ENCODE results near the gene CCDC141.

Gene CCDC141

GRCh38 chr2:178865146-178865936, 184.6 kb downstream of the CCDC141 start:
- no peak for DNase-seq (ENCODE audit: low spot score)

DNA sequence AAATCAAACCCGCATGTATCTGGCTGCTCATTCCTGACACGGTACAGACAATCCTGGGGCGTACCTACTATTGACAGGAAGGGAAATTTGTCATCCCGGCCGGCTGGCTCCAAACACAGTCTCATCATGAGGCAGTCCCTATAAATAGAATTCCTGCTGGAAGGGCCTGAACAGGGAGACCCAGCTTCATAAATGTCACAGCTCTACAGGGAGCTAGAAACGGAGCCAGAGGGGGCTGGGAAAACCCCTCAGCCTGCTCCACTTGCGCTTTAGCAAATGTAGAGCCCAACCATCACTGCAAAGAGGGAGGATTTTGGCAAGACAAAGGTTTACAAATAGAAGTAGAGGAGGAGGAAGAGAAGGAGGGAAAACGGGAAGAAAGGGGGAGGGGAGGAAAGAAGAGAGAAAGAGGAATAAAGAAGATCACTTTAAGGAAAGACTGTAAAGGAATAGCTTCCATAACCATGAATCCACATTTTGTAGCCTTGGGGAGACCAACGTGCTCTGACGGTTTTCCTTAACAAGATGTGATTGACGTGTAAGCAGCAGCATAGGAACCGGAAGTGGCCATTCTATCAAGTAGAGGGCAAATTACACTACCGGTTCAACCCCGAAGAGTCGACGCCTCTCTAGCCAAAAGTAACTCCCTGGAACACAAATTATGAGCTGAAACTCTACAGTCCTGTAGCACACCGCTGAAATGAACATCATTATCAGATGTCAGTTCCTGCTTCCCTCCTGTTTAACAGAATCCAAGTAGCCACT, 185.9 kb downstream of the CCDC141 start:
- no peak for DNase-seq (ENCODE audit: low spot score)

- no peak for DNase-seq (ENCODE audit: low spot score)
Observed at GRCh38 chr2:178863130-178863855, 186.6 kb downstream of the CCDC141 start.

GRCh38 chr2:178860551-178860950, 189.4 kb downstream of the CCDC141 start:
- no peak for DNase-seq (ENCODE audit: low spot score)

GRCh38 chr2:178859730-178860129, 190.2 kb downstream of the CCDC141 start:
- DNase-seq (ENCODE audit: low spot score), result no peak

DNA sequence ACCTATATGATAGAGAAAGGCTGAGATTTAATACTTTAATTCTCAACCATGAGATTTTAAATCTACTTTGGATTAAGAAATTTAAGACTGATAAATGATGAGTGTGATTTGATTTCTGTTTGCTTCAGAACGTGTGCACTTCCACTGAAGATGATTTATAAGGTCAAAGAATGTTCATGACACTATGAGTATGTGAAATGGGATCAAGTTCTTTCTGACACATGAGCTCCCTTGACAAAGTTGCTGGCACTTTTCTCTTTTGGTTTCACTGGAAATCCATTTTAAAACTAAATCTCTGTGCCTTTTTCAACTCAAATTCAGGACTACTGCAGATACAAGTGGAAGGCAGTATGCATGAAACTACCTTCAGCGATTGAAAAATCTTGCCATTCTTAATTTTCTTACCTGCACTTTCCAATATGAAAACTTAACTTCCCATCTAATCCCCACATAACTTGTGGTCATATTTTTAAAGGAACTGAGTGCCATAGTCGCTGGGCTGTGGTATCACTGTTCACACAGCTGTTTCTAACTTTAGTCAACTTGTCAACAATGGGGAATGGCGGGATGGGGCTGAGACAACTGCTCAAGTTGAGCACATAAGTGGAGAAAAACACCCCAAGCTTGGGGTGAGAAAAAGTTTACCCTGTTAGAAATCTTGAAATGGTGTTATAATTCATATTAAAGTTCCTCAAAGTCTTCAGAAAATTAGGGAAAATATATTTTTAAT, 190.9 kb downstream of the CCDC141 start:
- no peak for DNase-seq (ENCODE audit: low spot score)

- DNase-seq (ENCODE audit: low spot score), result no peak
Observed at GRCh38 chr2:178855151-178855550, 194.8 kb downstream of the CCDC141 start.

DNA sequence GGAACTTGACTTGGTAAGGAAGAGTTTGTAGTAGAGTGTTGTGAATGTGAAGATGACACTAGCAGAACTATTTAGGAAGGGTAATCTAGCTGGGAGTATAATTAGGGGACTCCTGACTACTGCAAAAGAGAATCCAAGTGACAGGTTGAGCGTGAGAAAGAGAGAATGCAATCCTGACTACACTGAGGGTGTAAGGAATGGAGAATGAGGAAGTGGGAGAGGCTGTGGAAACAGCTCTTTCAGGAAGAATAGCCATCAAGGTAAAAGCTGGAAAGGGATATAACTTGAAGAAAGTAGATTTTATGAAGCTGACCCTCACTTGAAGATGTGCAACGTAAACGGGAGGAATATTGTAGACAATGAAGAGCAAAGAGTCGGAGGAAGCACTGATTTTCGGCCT, 201.6 kb downstream of the CCDC141 start:
- no peak for DNase-seq (ENCODE audit: low spot score)

- DNase-seq (ENCODE audit: low spot score), result no peak
Observed at GRCh38 chr2:178846458-178846802, 203.5 kb downstream of the CCDC141 start.

DNA sequence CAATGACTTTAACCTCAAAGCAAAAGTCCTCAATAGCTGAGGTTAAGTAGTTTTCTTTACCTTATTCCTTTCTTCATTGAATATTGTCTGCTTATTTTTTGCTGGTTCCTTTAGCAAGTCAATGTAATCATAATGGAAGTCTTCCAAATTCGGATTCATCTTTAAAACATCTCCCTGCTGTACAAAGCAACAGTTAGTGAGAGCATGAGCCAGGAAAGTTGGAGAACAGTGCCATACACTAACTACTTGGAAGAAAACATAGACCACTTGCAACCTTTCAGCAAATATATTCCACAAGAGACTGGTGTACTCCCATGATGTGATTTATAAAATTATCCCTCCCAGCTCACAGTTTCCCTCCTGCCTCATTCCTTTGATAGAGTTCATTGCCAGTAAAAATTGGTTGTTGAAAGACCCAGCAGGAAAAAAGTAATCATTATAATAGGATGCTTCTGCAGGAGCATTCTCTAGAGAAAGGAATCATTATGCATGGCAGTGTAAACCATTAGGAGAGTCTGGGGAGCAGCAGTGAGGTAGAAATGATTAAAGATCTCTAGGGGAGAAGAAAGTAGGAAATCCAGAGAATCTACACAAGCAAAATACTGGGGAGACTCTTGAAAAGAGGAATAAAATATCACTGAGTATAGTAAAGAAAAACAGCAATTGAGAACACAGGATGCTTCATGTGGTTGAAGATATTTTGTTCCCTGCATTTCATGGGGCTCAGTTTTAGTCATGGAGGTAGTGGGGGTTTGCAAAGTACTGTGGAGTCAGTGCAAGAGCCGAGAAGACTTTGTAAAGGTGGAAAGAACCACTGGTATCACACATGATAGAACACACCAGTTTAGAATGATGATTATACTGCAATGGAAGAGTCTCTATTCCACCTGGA, 204.1 kb downstream of the CCDC141 start:
- no peak for DNase-seq (ENCODE audit: low spot score)

GRCh38 chr2:178844701-178845100, 205.2 kb downstream of the CCDC141 start:
- DNase-seq (ENCODE audit: low spot score), result no peak

DNA sequence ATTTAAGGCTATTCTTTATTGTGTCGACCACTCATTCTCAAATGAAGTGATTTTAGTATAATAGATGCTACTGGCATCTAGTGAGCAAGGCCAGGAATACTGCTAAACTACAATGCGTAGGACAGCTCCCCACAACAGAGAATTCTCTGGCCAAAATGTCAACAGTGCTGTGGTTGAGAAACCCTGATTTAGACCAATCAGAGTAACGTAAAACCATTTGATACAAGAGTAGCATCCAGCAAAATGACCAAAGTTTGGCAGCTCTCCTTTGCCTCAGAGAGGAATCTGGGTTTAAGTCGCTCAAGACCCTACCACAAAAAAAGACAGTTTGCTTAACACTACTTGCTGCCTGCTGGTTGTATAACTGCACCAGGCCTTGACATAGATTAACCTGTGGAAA, 205.7 kb downstream of the CCDC141 start:
- no peak for DNase-seq (ENCODE audit: low spot score)

DNA sequence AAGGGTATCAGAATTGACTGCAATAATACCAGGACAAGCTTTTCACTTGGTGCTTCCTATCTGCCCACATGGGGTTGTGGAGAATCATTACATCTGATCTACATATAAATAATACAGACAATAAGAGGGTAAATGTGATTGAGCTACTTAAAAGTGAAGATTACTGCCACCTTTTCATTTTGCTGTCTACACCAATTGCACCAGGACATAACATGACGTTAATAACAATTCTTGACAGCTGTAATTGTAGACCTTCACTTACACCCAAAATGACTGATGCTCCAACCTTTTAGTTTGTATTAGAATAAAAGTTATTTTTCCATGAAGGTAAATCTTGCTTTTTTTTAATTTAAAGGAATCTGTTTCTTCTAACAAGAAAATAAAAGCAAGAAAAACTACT, 206.2 kb downstream of the CCDC141 start:
- no peak for DNase-seq (ENCODE audit: low spot score)

GRCh38 chr2:178836807-178837206, 213.1 kb downstream of the CCDC141 start:
- no peak for DNase-seq (ENCODE audit: low spot score)

DNA sequence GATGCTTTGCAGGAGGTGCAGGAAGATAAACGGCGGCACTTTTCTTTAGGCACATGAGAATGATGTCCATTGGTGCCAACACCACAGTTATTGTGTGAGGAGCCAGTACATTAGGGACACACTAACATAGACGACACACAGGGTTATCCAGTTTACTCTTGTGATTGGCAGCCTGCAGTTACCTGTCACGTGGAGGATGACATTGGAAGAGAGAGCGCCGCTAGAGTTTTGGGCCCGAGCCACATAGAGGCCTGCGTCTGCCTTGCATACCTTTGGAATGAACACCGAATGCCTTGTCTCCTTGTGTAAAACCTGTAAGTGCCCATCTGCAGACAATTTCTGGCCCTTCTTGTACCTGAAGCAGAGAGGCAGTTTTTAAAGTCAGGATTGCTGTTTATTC, 215.9 kb downstream of the CCDC141 start:
- DNase-seq (ENCODE audit: low spot score), result no peak

DNA sequence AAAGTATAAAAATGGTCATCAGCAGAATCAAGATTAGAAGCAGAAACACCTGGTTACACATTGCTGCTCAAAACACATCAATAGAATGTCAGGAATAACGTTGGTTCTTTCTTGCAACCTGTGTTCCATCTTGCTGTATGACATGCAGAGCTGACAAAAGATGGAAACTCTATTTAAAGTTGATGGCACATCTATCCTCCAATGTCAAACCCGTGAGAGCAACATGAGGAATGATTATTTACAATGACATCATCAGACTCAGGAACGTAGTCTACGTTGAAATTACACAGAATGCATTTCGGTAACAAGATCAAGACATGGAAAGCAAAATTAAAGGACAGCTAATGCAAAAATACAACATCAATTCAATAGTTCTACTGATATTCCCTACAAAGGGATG, 216.6 kb downstream of the CCDC141 start:
- DNase-seq (ENCODE audit: low spot score), result no peak

DNA sequence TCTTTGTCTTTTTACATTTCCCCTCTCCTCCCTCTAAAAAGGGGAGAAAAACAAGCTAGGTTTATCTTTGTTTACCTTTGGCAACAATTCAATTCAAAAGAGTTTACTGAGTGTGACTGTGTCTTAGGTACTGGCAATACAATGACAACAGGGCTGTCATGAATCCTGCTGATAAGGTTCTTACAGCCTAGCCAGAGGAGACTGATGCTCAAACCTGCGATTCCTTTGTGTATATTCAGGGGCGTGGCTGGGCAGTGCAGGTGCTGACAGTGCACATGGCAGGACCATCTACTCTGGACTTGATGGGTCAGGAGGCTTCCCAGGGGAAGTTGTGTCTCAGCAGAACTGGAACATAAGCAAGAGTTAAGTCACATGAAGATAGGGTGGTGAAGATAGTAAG, 219.5 kb downstream of the CCDC141 start:
- DNase-seq (ENCODE audit: low spot score), result no peak

DNA sequence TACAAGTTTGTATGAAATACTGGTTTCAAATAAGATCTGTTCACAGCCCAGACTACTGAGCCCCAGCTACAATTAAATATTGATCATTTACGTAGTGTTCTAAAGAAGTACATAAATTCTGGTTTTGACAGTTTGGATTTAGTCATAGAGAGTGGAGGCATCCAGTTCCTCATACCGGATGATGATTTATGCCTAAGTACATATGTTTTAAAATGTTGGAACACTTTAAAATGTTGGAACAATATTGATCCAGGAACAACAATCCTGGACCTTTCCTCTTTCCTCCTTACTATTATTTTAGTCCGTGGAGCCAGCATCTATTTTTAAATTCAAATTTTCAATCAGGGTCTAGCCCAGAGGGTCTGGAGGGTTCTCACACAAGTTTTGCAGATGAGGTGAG, 220.0 kb downstream of the CCDC141 start:
- no peak for DNase-seq (ENCODE audit: low spot score)

DNA sequence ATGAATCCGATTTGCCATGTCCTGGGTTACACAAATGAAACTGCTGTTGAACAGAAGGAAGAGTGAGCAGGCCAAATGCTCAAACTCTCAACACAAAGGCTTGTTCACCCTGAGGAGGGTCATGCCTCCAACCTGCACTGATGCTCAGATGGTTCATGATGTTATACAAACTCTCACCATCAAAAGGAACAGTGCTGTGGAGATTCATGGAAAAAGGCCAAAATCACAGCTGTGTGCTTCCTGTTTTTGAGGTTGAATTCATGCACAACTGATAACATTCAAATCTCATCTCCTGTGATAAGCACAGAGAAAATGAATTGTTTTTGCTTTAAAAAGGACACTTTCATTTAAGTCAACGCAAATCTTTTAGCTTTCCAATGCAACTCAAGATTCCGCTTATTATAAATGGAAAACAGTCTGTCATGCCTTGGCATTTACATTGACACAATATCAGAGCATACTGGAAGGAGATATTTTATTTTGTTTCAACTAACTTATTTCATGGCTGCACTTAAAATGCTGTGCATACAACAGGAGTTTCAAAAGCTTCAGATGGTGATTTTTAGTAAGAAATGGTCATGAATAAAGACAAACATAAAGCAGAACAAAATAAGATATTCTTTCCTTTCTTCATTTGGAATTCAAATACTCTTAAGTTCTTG, 220.5 kb downstream of the CCDC141 start:
- DNase-seq (ENCODE audit: low spot score), result no peak

- no peak for DNase-seq (ENCODE audit: low spot score)
Observed at GRCh38 chr2:178828486-178828881, 221.5 kb downstream of the CCDC141 start.

All from CD4-positive, alpha-beta T cell treated with Interleukin-6 at 100 ng/mL for 8 hours (primary cell).